ENCODE measurements around the gene CMKLR1.

CMKLR1 gene

GRCh38 chr12:108356835-108357806, 18.0 kb upstream of the CMKLR1 start:
- no peak overlapping the region for H3K4me3 ChIP-seq (ENCODE audit: low read depth, low read length)
- TF ChIP-seq CTCF (IDR thresholded peaks at IDR 0.05; ENCODE audit: low read depth, low read length, missing control alignments), result no peak
- no peak for DNase-seq (ENCODE audit: low read depth)

- no peak overlapping the region for H3K4me3 ChIP-seq (ENCODE audit: low read depth, low read length)
Observed at GRCh38 chr12:108355069-108355468, 16.0 kb upstream of the CMKLR1 start.

GRCh38 chr12:108352591-108352990, 13.5 kb upstream of the CMKLR1 start:
- DNase-seq (ENCODE audit: low read depth), result no peak
- no peak for TF ChIP-seq CTCF (IDR thresholded peaks at IDR 0.05; ENCODE audit: low read depth, low read length, missing control alignments)
- no peak overlapping the region for H3K4me3 ChIP-seq (ENCODE audit: low read depth, low read length)

More at GRCh38 chr12:108355069-108355468, 16.0 kb upstream of the CMKLR1 start:
- DNase-seq (ENCODE audit: low read depth), result no peak
- no peak for TF ChIP-seq CTCF (IDR thresholded peaks at IDR 0.05; ENCODE audit: low read depth, low read length, missing control alignments)

- H3K4me3 ChIP-seq (ENCODE audit: low read depth, low read length), result no peak overlapping the region
- no peak for TF ChIP-seq CTCF (IDR thresholded peaks at IDR 0.05; ENCODE audit: low read depth, low read length, missing control alignments)
- no peak for DNase-seq (ENCODE audit: low read depth)
Observed at GRCh38 chr12:108350511-108350910, 11.4 kb upstream of the CMKLR1 start.

- no peak for DNase-seq (ENCODE audit: low read depth)
- TF ChIP-seq CTCF (IDR thresholded peaks at IDR 0.05; ENCODE audit: low read depth, low read length, missing control alignments), result no peak
- H3K4me3 ChIP-seq (ENCODE audit: low read depth, low read length), result no peak overlapping the region
Observed at GRCh38 chr12:108349278-108349688, 10.2 kb upstream of the CMKLR1 start.

GRCh38 chr12:108348842-108349241, 9.7 kb upstream of the CMKLR1 start:
- no peak overlapping the region for H3K4me3 ChIP-seq (ENCODE audit: low read depth, low read length)
- no peak for TF ChIP-seq CTCF (IDR thresholded peaks at IDR 0.05; ENCODE audit: low read depth, low read length, missing control alignments)
- DNase-seq (ENCODE audit: low read depth), result no peak

Measured in GM12864 (cell line).